HS-5 (cell line): ENCODE measurements around the gene PAGE3.

Experiments used
- DNase-seq: peaks from one replicate; pipeline ENCODE4 v3.0.0-alpha.2; 2012; ENCODE audit warnings: low read depth

Gene PAGE3, protein sequence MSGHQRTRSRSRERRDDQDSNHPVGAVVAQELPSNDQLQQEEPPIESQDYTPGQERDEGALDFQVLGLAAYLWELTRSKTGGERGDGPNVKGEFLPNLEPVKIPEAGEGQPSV

GRCh38 chrX:55264816-55265215 lies at the start of gene PAGE3:
Gene PAGE3 (minus strand): TSS chrX:55264916. CDS start chrX:55263903, 1,013 bp downstream.
- no peak for DNase-seq

GRCh38 chrX:55312655-55313054 lies 47.9 kb upstream of the PAGE3 start:
- no peak for DNase-seq

- DNase-seq, result no peak
Observed at GRCh38 chrX:55290963-55291362, 26.2 kb upstream of the PAGE3 start.

DNA sequence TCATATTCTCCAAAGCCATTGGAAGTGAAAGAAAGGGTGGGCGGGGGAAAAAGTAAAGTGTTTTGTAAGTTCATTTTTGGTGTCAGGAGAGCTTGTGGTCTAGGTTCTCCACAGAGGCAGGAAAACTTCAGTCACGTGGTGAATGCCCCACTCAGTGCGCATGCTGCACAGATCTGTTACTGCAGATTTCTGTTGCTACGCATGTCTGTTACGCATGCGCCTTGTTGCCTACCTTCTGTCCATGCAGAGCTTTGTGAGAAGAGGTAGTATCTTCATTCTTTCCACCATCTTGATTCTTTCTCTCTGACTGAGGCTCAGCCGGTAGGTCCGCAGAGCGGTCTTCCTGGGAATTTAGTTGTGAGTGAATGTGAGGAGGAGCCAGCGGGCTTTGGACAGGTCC lies 15.1 kb upstream of the PAGE3 start:
- no peak for DNase-seq

DNA sequence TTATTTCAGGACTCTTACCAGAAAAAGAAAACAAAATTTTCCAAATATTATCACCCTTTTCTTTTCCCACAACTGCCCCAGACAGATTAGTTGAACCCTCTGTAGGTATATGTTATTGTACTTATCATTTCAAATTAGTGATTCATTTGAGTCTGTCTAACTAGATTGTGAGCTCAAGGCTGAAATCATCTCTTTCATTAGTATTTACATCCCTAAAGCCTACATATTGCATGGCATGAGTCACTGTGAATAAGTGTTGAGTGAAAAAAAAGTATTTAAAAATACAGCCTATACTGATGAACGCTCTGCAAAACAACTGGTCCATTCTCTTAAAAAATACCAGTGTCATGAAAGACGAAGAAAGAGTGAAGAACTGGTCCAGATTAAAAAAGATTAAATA lies 3.9 kb downstream of the PAGE3 start:
- no peak for DNase-seq

GRCh38 chrX:55253528-55253927 lies 11.2 kb downstream of the PAGE3 start:
- no peak for DNase-seq

- no peak for DNase-seq
Observed at GRCh38 chrX:55240788-55241340, 23.9 kb downstream of the PAGE3 start.

GRCh38 chrX:55220119-55220794 lies 44.5 kb downstream of the PAGE3 start, which contains the start of gene PAGE5:
Gene PAGE5 (plus strand): TSS chrX:55220346. CDS start chrX:55221383, 1,037 bp downstream.
- DNase-seq, result no peak

GRCh38 chrX:55213381-55213780 lies 51.3 kb downstream of the PAGE3 start:
- no peak for DNase-seq

DNA sequence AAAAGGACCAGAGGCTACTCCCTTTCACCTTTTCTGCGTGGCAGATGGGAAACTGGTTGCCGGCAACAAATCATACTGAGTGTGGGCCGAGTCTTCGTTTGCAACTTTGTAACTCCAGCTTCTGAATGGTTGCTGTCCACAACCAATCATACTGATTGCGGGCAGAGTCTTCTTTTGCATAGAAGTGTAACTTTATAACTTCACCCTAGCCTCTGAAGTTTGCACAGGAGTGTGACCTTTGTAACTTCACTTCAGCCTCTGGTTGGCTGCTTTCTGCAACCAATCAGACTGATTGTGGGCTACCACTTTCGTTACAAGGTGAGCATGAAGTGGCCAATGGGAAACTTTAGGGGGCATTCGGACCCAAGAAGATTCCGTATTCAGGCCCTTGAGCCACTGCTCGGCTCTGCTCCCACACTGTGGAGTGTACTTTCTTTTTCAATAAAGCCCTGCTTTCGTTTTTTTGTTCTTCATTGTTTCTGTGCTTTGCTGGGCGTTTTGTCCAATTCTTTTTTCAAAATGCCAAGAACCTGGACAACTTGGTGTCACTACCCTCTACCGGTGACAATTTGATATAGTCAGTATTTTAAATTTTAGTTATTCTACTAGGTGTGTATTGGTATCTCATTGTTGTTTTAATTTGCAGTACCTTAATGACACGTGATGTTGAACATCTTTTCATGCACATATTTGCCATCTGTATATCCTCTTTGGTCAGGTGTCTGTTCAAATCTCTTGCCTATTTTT lies 53.6 kb downstream of the PAGE3 start:
- DNase-seq, result no peak
